Measurements from ENCODE around the gene FIGNL2. TPM values are rescaled to one million over a fixed set of nuclear protein-coding genes. Genes with fewer than 3 reads are reported as not detected.

Gene FIGNL2
- polyA plus RNA-seq, 1 donor (not counting 4 experiments of a cell fraction or from before 2014, with no cell fraction given): not detected

DNA sequence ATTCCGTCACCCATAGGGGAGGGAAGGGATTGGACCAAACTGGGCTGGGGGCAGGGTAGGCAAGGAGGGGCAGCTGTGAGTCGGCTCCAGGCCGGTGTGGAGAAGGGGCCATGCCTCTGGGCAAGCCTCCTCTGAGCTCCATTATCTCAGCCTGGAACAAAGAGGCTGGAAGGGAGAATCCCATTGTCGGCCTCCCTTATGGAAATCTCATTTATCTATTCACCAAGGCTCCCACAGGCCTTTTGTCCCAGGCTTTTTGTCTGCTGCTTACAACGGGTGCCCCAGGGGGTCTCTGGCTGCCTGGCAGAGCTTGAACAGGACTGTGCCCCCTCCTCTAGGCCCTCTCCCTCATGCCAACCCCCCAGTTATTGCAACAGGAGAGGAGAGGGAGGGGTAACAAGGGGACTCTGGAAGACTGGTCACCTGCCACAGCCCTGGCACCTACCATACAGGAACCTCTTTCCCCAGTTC, 19.5 kb downstream of the FIGNL2 start:
- Histone ChIP-seq H3K9ac (ENCODE audit: control insufficient read depth, extremely low read depth, insufficient read depth, low read length) (no peak overlapping the region), H3K4me2 (ENCODE audit: control insufficient read depth, extremely low read depth, insufficient read depth, low read depth, low read length) (no peak overlapping the region), H2AFZ (ENCODE audit: control insufficient read depth, low read length) (no peak overlapping the region), H3K27ac (ENCODE audit: control insufficient read depth, insufficient read depth, low read length) (no peak overlapping the region), H3K9me3 (ENCODE audit: control insufficient read depth, low read depth, low read length) (no peaks in the 10 kb centered on the region), H3K9me1 (ENCODE audit: control insufficient read depth, extremely low read depth, insufficient read depth, low read length) (no peaks in the 10 kb centered on the region), H3K36me3 (ENCODE audit: control insufficient read depth in 2 of 2, extremely low read depth in 1 of 2, insufficient read depth in 2 of 2, low read length in 2 of 2) (no peaks in the 10 kb centered on the region), H3K79me2 (ENCODE audit: control insufficient read depth, insufficient read depth, low read length) (no peaks in the 10 kb centered on the region), H3K27me3 (ENCODE audit: control insufficient read depth, extremely low read depth, insufficient read depth, low read length) (peaks cover 21% of the 10 kb centered on the region), H3K4me3 (ENCODE audit: control insufficient read depth in 2 of 3, extremely low read depth in 1 of 3, insufficient read depth in 2 of 3, low read depth in 1 of 3, low read length in 3 of 3) (no peak overlapping the region), H3K4me1 (ENCODE audit: control insufficient read depth, extremely low read depth, insufficient read depth, low read length) (peaks cover 12% of the 10 kb centered on the region), H4K20me1 (ENCODE audit: control insufficient read depth, extremely low read depth, insufficient read depth, low read length) (no peaks in the 10 kb centered on the region)
- no peak for TF ChIP-seq EZH2 (IDR thresholded peaks at IDR 0.05; ENCODE audit: low read length)
- no peak for FAIRE-seq
- no peak for DNase-seq (ENCODE audit: low read depth, low spot score)
- dilution Hi-C loops (cut with MboI; ENCODE audit: extremely low pct_ligation_motif_present, low sequenced_read_pairs): no loop called here

DNA sequence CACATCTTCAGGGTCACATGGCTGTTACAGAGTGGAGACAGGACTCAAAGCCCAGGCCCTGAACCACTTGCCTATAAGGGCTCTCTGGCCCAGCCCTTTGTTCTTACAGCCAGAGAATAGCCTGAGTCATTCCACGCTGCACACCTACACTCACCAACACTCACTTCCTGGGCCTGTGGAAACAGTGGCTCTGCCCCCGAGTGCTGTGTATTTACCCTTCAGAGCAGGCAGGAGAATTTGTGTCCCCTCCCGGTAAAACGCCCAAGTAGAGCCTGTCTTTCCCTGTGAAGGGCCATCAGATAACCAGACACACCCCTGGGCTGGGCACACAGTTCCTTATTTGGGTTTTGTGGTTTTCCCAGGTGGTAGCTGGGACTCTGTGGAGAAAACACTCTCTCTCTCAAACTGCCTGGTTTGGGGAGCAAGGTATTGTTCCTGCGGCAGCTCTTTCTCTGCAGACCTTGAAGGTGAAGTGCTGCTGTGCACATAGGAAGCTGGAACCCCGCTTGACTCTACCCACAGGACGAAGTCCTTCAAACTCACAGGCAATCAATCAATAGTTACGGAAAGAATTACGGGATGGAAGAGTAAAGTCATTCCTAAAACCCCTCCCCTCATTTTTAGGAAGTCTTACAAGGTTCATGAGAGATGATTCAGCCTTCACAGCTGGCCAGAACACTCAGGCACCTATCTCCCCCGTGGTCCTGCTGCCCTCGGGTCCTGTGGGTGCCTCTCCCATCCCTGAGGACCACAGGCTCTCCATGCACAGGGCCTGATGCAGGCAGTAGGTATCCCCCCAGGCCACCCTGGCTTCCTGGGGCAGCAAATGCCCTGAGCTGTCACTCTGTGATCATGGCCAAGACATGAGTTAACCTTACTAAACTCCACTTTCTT, 20.3 kb downstream of the FIGNL2 start:
- Histone ChIP-seq H3K79me2 (ENCODE audit: control insufficient read depth, insufficient read depth, low read length) (no peaks in the 10 kb centered on the region), H4K20me1 (ENCODE audit: control insufficient read depth, extremely low read depth, insufficient read depth, low read length) (no peaks in the 10 kb centered on the region), H3K4me1 (ENCODE audit: control insufficient read depth, extremely low read depth, insufficient read depth, low read length) (peaks cover 12% of the 10 kb centered on the region), H3K27ac (ENCODE audit: control insufficient read depth, insufficient read depth, low read length) (peak overlapping the region; percentile 15), H3K9ac (ENCODE audit: control insufficient read depth, extremely low read depth, insufficient read depth, low read length) (no peak overlapping the region), H3K4me2 (ENCODE audit: control insufficient read depth, extremely low read depth, insufficient read depth, low read depth, low read length) (peak overlapping the region; percentile 9), H3K27me3 (ENCODE audit: control insufficient read depth, extremely low read depth, insufficient read depth, low read length) (peaks cover 18% of the 10 kb centered on the region), H3K9me1 (ENCODE audit: control insufficient read depth, extremely low read depth, insufficient read depth, low read length) (no peaks in the 10 kb centered on the region), H3K4me3 (ENCODE audit: control insufficient read depth in 2 of 3, extremely low read depth in 1 of 3, insufficient read depth in 2 of 3, low read depth in 1 of 3, low read length in 3 of 3) (no peak overlapping the region), H3K36me3 (ENCODE audit: control insufficient read depth in 2 of 2, extremely low read depth in 1 of 2, insufficient read depth in 2 of 2, low read length in 2 of 2) (no peaks in the 10 kb centered on the region), H2AFZ (ENCODE audit: control insufficient read depth, low read length) (peak overlapping the region; percentile 48), H3K9me3 (ENCODE audit: control insufficient read depth, low read depth, low read length) (no peaks in the 10 kb centered on the region)
- FAIRE-seq (peak; percentile 94), DNase-seq (ENCODE audit: low read depth, low spot score) (no peak)
- dilution Hi-C loops (cut with MboI; ENCODE audit: extremely low pct_ligation_motif_present, low sequenced_read_pairs): no loop called here
- TF ChIP-seq EZH2 (IDR thresholded peaks at IDR 0.05; ENCODE audit: low read length): no peak
- TF ChIP-seq, protein P1, sequence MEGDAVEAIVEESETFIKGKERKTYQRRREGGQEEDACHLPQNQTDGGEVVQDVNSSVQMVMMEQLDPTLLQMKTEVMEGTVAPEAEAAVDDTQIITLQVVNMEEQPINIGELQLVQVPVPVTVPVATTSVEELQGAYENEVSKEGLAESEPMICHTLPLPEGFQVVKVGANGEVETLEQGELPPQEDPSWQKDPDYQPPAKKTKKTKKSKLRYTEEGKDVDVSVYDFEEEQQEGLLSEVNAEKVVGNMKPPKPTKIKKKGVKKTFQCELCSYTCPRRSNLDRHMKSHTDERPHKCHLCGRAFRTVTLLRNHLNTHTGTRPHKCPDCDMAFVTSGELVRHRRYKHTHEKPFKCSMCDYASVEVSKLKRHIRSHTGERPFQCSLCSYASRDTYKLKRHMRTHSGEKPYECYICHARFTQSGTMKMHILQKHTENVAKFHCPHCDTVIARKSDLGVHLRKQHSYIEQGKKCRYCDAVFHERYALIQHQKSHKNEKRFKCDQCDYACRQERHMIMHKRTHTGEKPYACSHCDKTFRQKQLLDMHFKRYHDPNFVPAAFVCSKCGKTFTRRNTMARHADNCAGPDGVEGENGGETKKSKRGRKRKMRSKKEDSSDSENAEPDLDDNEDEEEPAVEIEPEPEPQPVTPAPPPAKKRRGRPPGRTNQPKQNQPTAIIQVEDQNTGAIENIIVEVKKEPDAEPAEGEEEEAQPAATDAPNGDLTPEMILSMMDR (optimal IDR thresholded peaks at IDR 0.05 in 1 of 3, IDR thresholded peaks at IDR 0.05 in 1 of 3, conservative IDR thresholded peaks at IDR 0.05 in 1 of 3; ENCODE audit: extremely low read depth in 1 of 3, insufficient read depth in 2 of 3, low read length in 3 of 3): no peak
